Muscle layer of colon (tissue), 2 donors: Measurements from ENCODE around the gene SPEN.
"Not testable (repeated sequence)": the region's sequence is repeated elsewhere in the genome, so short reads cannot be mapped to it uniquely, and the experiment has no call there.

Experiments used
- H3K27ac ChIP-seq: one replicate; pipeline ENCODE4 v1.7.0; 2013; ENCODE audit warnings: low read depth, mild to moderate bottlenecking, low read length, moderate library complexity
- H3K27me3 ChIP-seq, 2 donors: one replicate each; pipeline ENCODE4 v1.7.0; 2013; ENCODE audit warnings: low read length in 2 of 2, mild to moderate bottlenecking in 2 of 2; ENCODE audit not compliant: insufficient read depth in 2 of 2, control insufficient read depth in 1 of 2
- H3K36me3 ChIP-seq: one replicate; pipeline ENCODE4 v1.7.0; 2013; ENCODE audit warnings: mild to moderate bottlenecking, low read length; ENCODE audit not compliant: insufficient read depth
- H3K4me1 ChIP-seq: one replicate; pipeline ENCODE4 v1.7.0; 2013; ENCODE audit warnings: mild to moderate bottlenecking, low read length; ENCODE audit not compliant: insufficient read depth
- H3K4me3 ChIP-seq, 2 donors: one replicate each; pipeline ENCODE4 v1.7.0; 2013; ENCODE audit warnings: low read length in 2 of 2, low read depth in 1 of 2, mild to moderate bottlenecking in 1 of 2, moderate library complexity in 1 of 2
- H3K9ac ChIP-seq: one replicate; pipeline ENCODE4 v1.7.0; 2013; ENCODE audit warnings: low read length
- H3K9me3 ChIP-seq: one replicate; pipeline ENCODE4 v1.7.0; 2013; ENCODE audit warnings: mild to moderate bottlenecking, low read length
- donor health status: abdominal sarcoma.
- donor health status: Adenocarcinoma of cecum.

The SPEN gene

GRCh38 chr1:15847100-15847892 is at the start of gene SPEN:
Gene SPEN, plus strand, starts transcription at chr1:15847707. Its CDS starts 361 bp downstream, at chr1:15848068.
- H3K27me3 ChIP-seq = no peaks in the 10 kb centered on the region
- peaks cover 25% of the 10 kb centered on the region for H3K4me1 ChIP-seq
- H3K4me3 ChIP-seq = peak within 1 kb of the TSS; percentile 57 to 96
- H3K36me3 ChIP-seq = no peaks in the 10 kb centered on the region
- H3K27ac ChIP-seq = peak within 1 kb of the TSS; percentile 77
- H3K9ac ChIP-seq = peak within 1 kb of the TSS; percentile 96
- no peaks in the 10 kb centered on the region for H3K9me3 ChIP-seq

GRCh38 chr1:15799004-15799867 is 48.3 kb upstream of the SPEN start:
- no peak overlapping the region for H3K9ac ChIP-seq
- peaks cover 26% of the 10 kb centered on the region for H3K4me1 ChIP-seq
- no peak overlapping the region for H3K27ac ChIP-seq
- no peaks in the 10 kb centered on the region for H3K9me3 ChIP-seq
- no peaks in the 10 kb centered on the region for H3K36me3 ChIP-seq
- no peaks in the 10 kb centered on the region for H3K27me3 ChIP-seq
- H3K4me3 ChIP-seq = no peak overlapping the region

- Histone ChIP-seq H3K27me3 (no peaks in the 10 kb centered on the region), H3K36me3 (no peaks in the 10 kb centered on the region), H3K4me1 (peaks cover 26% of the 10 kb centered on the region), H3K9me3 (no peaks in the 10 kb centered on the region), H3K4me3 (no peak overlapping the region), H3K27ac (no peak overlapping the region), H3K9ac (no peak overlapping the region)
These were observed 47.3 kb upstream of the SPEN start for GRCh38 chr1:15799928-15800835.

- Histone ChIP-seq H3K4me1 (peaks cover 20% of the 10 kb centered on the region), H3K9ac (no peak overlapping the region), H3K27ac (no peak overlapping the region), H3K27me3 (no peaks in the 10 kb centered on the region), H3K9me3 (no peaks in the 10 kb centered on the region), H3K4me3 (no peak overlapping the region), H3K36me3 (no peaks in the 10 kb centered on the region)
These were observed 45.1 kb upstream of the SPEN start for GRCh38 chr1:15802234-15802965.

- Histone ChIP-seq H3K27me3 (no peaks in the 10 kb centered on the region), H3K4me1 (peaks cover 20% of the 10 kb centered on the region), H3K4me3 (no peak overlapping the region), H3K9me3 (no peaks in the 10 kb centered on the region), H3K27ac (no peak overlapping the region), H3K9ac (no peak overlapping the region), H3K36me3 (no peaks in the 10 kb centered on the region)
These were observed 44.1 kb upstream of the SPEN start for GRCh38 chr1:15803380-15803779.

- H3K27me3 ChIP-seq = no peaks in the 10 kb centered on the region
- no peaks in the 10 kb centered on the region for H3K9me3 ChIP-seq
- no peak overlapping the region for H3K9ac ChIP-seq
- H3K4me3 ChIP-seq = no peak overlapping the region
- no peak overlapping the region for H3K27ac ChIP-seq
- H3K36me3 ChIP-seq = no peaks in the 10 kb centered on the region
- H3K4me1 ChIP-seq = peaks cover 17% of the 10 kb centered on the region
These were observed 43.4 kb upstream of the SPEN start for GRCh38 chr1:15804060-15804459.

GRCh38 chr1:15807121-15807520 is 40.4 kb upstream of the SPEN start:
- no peaks in the 10 kb centered on the region for H3K27me3 ChIP-seq
- no peak overlapping the region for H3K9ac ChIP-seq
- H3K27ac ChIP-seq = no peak overlapping the region
- H3K4me1 ChIP-seq = no peaks in the 10 kb centered on the region
- no peaks in the 10 kb centered on the region for H3K36me3 ChIP-seq
- H3K9me3 ChIP-seq = no peaks in the 10 kb centered on the region
- H3K4me3 ChIP-seq = no peak overlapping the region

GRCh38 chr1:15807549-15807948 is 40.0 kb upstream of the SPEN start, which contains the start of gene UQCRHL:
Gene UQCRHL, minus strand, starts transcription at chr1:15807649. Its CDS starts 0 bp downstream, at chr1:15807649.
- H3K36me3 ChIP-seq, H3K4me3 ChIP-seq, H3K9ac ChIP-seq, H3K4me1 ChIP-seq, H3K9me3 ChIP-seq, H3K27ac ChIP-seq, H3K27me3 ChIP-seq: not testable (repeated sequence)

- H3K27ac ChIP-seq = no peak overlapping the region
- H3K36me3 ChIP-seq = no peaks in the 10 kb centered on the region
- no peaks in the 10 kb centered on the region for H3K4me1 ChIP-seq
- no peaks in the 10 kb centered on the region for H3K9me3 ChIP-seq
- H3K4me3 ChIP-seq = no peak overlapping the region
- no peaks in the 10 kb centered on the region for H3K27me3 ChIP-seq
- no peak overlapping the region for H3K9ac ChIP-seq
These were observed 38.6 kb upstream of the SPEN start for GRCh38 chr1:15808955-15809354.

- Histone ChIP-seq H3K27ac (no peak overlapping the region), H3K4me1 (no peaks in the 10 kb centered on the region), H3K4me3 (no peak overlapping the region), H3K27me3 (no peaks in the 10 kb centered on the region), H3K9ac (no peak overlapping the region), H3K36me3 (no peaks in the 10 kb centered on the region), H3K9me3 (no peaks in the 10 kb centered on the region)
These were observed 37.4 kb upstream of the SPEN start for GRCh38 chr1:15810073-15810472.
